Measurements from ENCODE around the gene MTMR10. TPM values are rescaled to one million over a fixed set of nuclear protein-coding genes. Genes with fewer than 3 reads are reported as not detected.

The MTMR10 gene
- total RNA-seq, 2 experiments from 2014 or later, result 41.2 to 42.0 TPM

DNA sequence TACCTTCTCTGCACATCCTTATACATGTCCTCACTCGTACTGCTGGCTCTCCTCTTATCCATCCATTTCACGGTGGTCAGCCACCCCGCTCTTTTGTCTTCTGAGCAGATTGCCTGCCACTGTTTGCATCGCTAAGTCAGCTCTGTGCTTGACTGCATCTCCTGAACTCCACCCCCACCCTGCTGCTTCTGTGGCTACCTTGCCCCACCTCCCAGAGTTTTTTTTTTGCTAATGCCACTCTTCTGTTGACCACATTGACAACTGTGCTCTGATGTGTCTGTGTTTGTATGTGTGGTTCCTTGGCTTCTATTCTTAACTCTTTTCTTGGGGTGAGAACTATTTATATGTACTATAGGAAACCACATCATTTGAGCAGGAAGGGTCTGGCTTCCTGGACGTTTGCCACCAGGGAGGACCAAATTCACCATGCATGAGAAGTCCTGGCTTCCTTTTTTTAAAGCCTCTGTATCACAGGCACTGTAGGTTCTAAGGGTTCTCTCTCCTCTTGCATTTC lies 12.8 kb upstream of the MTMR10 start:
- ATAC-seq (ENCODE audit: poor library complexity) (no peak), DNase-seq (peak in 1 of 14 experiments; percentile 41)
- TF ChIP-seq, protein P1, sequence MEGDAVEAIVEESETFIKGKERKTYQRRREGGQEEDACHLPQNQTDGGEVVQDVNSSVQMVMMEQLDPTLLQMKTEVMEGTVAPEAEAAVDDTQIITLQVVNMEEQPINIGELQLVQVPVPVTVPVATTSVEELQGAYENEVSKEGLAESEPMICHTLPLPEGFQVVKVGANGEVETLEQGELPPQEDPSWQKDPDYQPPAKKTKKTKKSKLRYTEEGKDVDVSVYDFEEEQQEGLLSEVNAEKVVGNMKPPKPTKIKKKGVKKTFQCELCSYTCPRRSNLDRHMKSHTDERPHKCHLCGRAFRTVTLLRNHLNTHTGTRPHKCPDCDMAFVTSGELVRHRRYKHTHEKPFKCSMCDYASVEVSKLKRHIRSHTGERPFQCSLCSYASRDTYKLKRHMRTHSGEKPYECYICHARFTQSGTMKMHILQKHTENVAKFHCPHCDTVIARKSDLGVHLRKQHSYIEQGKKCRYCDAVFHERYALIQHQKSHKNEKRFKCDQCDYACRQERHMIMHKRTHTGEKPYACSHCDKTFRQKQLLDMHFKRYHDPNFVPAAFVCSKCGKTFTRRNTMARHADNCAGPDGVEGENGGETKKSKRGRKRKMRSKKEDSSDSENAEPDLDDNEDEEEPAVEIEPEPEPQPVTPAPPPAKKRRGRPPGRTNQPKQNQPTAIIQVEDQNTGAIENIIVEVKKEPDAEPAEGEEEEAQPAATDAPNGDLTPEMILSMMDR (IDR thresholded peaks at IDR 0.05), result no peak
- Histone ChIP-seq H3K9me3 (ENCODE audit: control insufficient read depth in 1 of 2, insufficient read depth in 1 of 2, low read length in 2 of 2) (no peaks in the 10 kb centered on the region), H3K36me3 (ENCODE audit: insufficient read depth, low read length) (no peaks in the 10 kb centered on the region), H3K4me3 (ENCODE audit: low read length) (no peak overlapping the region), H3K27ac (ENCODE audit: low read depth in 1 of 2, low read length in 2 of 2) (no peak overlapping the region), H3K27me3 (ENCODE audit: control insufficient read depth in 1 of 2, insufficient read depth in 2 of 2, low read length in 2 of 2) (peaks cover 0 to 16% of the 10 kb centered on the region in 2 experiments), H3K4me1 (ENCODE audit: insufficient read depth, low read length) (peaks cover 8% of the 10 kb centered on the region)
- intact Hi-C loops (cut with DNase I, micrococcal nuclease), result no loop called here
- no peaks in the 10 kb centered on the region for H3K9me3 Mint-ChIP-seq
- no peaks in the 10 kb centered on the region for H3K36me3 Mint-ChIP-seq (ENCODE audit: low read depth)
- POLR2A ChIA-PET, result no interaction called here
- peaks cover 37% of the 10 kb centered on the region for H3K27me3 Mint-ChIP-seq
- H3K27ac Mint-ChIP-seq, result no peak overlapping the region
- CTCF ChIA-PET, result no interaction called here
- H3K4me3 Mint-ChIP-seq, result no peak overlapping the region
- peaks cover 7% of the 10 kb centered on the region for H3K4me1 Mint-ChIP-seq (ENCODE audit: low read depth)

- DNase-seq (no peak), ATAC-seq (ENCODE audit: poor library complexity) (no peak)
- Mint-ChIP-seq H3K36me3 (ENCODE audit: low read depth) (no peaks in the 10 kb centered on the region), H3K27ac (no peak overlapping the region), H3K4me3 (no peak overlapping the region), H3K9me3 (no peaks in the 10 kb centered on the region), H3K4me1 (ENCODE audit: low read depth) (peaks cover 7% of the 10 kb centered on the region), H3K27me3 (peaks cover 33% of the 10 kb centered on the region)
- Histone ChIP-seq H3K27me3 (ENCODE audit: control insufficient read depth in 1 of 2, insufficient read depth in 2 of 2, low read length in 2 of 2) (peaks cover 0 to 16% of the 10 kb centered on the region in 2 experiments), H3K27ac (ENCODE audit: low read depth in 1 of 2, low read length in 2 of 2) (no peak overlapping the region), H3K4me3 (ENCODE audit: low read length) (no peak overlapping the region), H3K9me3 (ENCODE audit: control insufficient read depth in 1 of 2, insufficient read depth in 1 of 2, low read length in 2 of 2) (peaks cover 0 to 5% of the 10 kb centered on the region in 2 experiments), H3K4me1 (ENCODE audit: insufficient read depth, low read length) (peaks cover 8% of the 10 kb centered on the region), H3K36me3 (ENCODE audit: insufficient read depth, low read length) (no peaks in the 10 kb centered on the region)
- TF ChIP-seq, protein P1 (IDR thresholded peaks at IDR 0.05), result no peak
- intact Hi-C loops (cut with DNase I, micrococcal nuclease), result no loop called here
- CTCF ChIA-PET, result no interaction called here
- POLR2A ChIA-PET, result interaction anchor here (1.0 kb wide), 1 partner anchor 11 kb away, joined by 4 read pairs; the partner anchor contains the start of gene MTMR10
Observed at GRCh38 chr15:31001702-31002101, 10.3 kb upstream of the MTMR10 start.

DNA sequence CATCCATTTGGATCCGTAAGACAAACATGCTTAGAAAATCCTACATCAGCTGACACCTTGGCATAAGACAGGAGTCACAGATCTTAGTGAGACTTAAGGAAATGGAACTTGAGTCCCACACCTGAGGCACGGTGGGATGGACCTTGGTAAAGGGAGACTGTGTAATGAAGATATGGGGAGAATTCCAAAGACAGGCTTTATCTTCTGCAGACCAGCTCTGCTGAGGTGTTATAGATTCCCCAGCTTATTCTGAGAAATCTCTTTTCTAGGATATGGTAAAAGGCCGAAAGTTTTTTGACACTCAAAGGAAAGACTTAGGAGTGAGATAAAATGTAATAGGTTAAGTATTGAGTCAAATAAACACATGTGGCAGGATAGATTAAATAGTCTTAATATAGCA lies 8.3 kb upstream of the MTMR10 start:
- peaks cover 7% of the 10 kb centered on the region for H3K4me1 Mint-ChIP-seq (ENCODE audit: low read depth)
- no peak overlapping the region for H3K27ac Mint-ChIP-seq
- TF ChIP-seq, protein P1 (IDR thresholded peaks at IDR 0.05), result no peak
- H3K4me3 Mint-ChIP-seq, result no peak overlapping the region
- Histone ChIP-seq H3K36me3 (ENCODE audit: insufficient read depth, low read length) (no peaks in the 10 kb centered on the region), H3K9me3 (ENCODE audit: control insufficient read depth in 1 of 2, insufficient read depth in 1 of 2, low read length in 2 of 2) (peaks cover 0 to 5% of the 10 kb centered on the region in 2 experiments), H3K4me1 (ENCODE audit: insufficient read depth, low read length) (peaks cover 8% of the 10 kb centered on the region), H3K27me3 (ENCODE audit: control insufficient read depth in 1 of 2, insufficient read depth in 2 of 2, low read length in 2 of 2) (peaks cover 0 to 16% of the 10 kb centered on the region in 2 experiments), H3K4me3 (ENCODE audit: low read length) (no peak overlapping the region), H3K27ac (ENCODE audit: low read depth in 1 of 2, low read length in 2 of 2) (no peak overlapping the region)
- H3K9me3 Mint-ChIP-seq, result no peaks in the 10 kb centered on the region
- intact Hi-C loops (cut with DNase I, micrococcal nuclease), result loop anchor here in 1 of 2 experiments (10.0 kb wide), 1 partner anchor 875 kb away; the partner anchor contains the start of gene OTUD7A
- POLR2A ChIA-PET, result no interaction called here
- DNase-seq, result no peak
- H3K27me3 Mint-ChIP-seq, result peaks cover 23% of the 10 kb centered on the region
- ATAC-seq (ENCODE audit: poor library complexity), result no peak
- no peaks in the 10 kb centered on the region for H3K36me3 Mint-ChIP-seq (ENCODE audit: low read depth)
- CTCF ChIA-PET, result interaction anchor here (1.4 kb wide), 1 partner anchor 11 kb away, joined by 4 read pairs; no protein-coding TSS in a partner anchor
